HG02798 (cell line): ENCODE data around the gene FHOD1.
A peak's percentile ranks its signal among the peaks of the same experiment; 100 is the strongest.

Source experiments
- ATAC-seq: cut with Tn5 transposase; IDR thresholded peaks from one replicate; pipeline ENCODE4 v1.9.1; 2021; ENCODE audit warnings: mild to moderate bottlenecking; ENCODE audit not compliant: unreplicated experiment, poor library complexity

FHOD1 gene

DNA sequence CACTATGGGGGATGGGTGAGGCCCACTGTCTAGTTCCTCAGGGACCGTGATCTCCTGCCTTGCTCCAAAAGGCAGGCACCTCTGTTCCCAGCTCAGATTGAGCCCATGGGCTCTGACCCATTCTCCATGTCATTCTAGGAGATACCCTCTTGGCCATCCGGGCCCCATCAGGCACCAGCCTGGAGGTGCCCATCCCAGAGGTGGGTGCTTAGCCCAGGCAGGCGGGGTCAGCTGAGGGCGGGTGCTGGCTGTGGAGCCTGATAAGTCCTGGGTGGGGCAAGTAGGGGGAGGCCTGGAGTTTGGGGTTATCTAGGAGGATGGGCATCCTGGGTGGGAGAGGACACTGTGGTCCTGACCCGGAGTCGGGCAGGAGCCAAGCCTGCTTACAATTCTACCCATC, 53.0 kb downstream of the FHOD1 start:
- ATAC-seq = no peak

DNA sequence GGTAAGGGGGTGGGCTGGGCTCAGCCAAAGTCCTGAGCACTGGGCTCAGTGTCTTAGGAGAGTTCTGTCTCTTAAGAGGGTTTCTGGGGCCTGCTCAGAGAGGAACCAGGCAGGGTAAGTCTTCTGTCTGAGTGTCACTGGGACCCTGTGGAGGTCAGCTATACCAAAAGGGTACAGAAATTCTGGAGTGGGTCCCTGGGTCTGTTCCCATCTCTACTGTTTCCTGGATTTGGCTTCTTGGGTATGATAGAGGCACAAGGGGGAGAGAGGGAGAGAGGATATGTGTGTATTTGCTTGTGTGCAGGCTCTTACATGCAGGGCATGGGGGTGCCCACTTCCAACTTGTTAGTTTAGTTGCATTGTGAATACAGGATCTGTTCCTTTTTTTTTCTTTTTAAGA, 53.7 kb downstream of the FHOD1 start:
- ATAC-seq = no peak

GRCh38 chr16:67192781-67193361, 54.4 kb downstream of the FHOD1 start:
- no peak for ATAC-seq

GRCh38 chr16:67191995-67192681, 55.1 kb downstream of the FHOD1 start, which contains the start of gene E2F4:
TSS of gene E2F4 (plus strand) at chr16:67192155. CDS start at chr16:67192228, 73 bp downstream.
- peak; percentile 95 for ATAC-seq

- ATAC-seq = no peak
These were observed 55.8 kb downstream of the FHOD1 start for GRCh38 chr16:67191411-67191994.

DNA sequence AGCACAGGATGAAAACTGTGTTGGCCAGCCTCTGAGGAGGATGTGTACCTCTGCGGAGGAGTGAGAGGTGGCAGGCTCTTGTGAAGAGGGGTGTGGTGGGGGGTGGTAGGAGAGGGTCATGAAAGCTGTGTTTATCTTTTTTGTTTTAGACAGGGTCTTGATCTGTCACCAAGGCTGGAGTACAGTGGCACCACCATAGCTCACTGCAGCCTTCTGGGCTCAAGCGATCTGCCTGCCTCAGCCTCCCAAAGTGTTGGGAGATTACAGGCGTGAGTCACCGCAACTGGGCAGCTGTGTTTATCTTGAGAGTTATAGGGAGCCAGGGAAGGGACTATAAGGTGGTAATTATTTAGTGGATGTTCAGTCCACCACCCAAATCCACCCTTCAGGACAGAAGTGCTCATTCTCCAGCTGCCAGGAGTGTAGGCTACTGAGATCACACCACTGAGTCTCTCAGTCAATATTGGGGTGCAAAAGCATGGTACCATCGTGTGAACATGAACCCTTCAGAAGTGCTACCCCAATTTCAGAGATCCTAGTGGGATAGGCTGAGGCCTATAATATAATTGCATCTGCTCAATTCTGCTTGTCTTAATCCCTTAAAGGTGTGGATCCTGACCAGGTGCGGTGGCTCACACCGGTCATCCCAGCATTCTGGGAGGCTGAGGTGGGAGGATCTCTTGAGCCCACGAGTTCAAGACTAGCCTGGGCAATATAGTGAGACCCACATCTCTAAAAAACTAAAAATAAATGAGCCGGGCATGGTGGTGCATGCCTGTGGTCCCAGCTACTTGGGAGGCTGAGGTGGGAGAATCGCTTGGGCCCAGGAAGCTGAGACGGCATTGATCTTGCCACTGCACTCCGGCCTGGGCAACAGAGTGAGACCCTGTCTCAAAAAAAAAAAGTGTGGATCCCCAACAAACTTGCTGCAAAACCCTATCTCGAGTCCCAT, 56.6 kb downstream of the FHOD1 start:
- ATAC-seq = no peak

- ATAC-seq = no peak
These were observed 57.2 kb downstream of the FHOD1 start, which contains the start of gene EXOC3L1 for GRCh38 chr16:67190041-67190440. TSS of gene EXOC3L1 (minus strand) at chr16:67190136. CDS start at chr16:67189676, 460 bp downstream.

- ATAC-seq = no peak
These were observed 58.5 kb downstream of the FHOD1 start for GRCh38 chr16:67188798-67189197.

DNA sequence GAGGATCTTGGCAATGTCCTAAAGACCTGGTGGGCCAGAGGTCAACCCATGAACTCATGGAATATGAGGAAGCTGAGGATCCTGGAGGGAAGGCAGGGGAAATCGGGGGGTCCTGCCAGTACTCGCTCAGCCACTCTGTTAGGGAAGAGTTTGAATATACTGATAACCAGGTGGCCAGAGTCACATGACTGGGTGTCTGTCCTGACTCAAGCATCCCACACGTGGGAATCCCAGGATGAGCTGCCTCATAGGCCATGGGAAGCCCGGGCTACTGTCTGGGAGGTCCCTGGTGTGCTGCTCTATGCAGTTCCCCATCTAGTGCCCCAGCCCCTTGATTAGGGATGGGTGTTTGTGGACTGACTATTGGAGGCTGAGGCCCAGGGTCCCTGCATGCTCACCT, 59.0 kb downstream of the FHOD1 start:
- ATAC-seq = no peak

DNA sequence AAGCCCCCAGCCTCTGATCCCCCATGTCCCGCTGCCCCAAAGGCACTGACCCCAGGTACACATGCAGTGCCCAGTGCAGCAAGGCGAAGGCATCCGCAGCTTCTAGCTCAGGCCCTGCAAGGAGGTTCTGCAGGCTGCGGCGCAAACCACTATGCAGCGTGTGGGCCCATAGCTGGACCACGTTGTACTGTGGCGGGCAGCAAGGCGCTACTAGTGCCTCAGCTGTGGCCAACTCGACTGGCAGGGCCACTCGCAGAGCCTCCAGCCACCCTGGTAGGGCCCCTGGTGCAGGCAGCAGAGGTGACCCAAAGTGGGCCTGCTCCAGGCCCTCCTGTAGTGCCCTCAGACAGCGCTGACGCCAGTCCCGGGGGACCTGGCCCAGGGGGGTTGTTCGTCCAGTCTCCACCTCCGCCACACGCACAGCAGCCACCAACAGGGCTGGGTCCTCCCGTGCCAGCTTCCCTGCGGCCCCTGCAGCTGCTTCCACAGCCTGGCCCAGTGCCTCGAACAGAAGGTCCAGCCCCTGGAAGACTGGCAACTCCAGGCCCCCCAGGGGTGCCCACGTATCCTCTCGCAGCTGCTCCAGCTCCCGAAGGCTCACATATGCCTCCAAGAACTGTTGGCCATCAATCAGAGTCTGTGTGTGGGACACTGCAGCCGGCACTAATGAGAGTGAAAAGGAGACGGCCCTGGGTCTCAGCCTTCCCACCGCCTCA, 59.9 kb downstream of the FHOD1 start:
- ATAC-seq = no peak

DNA sequence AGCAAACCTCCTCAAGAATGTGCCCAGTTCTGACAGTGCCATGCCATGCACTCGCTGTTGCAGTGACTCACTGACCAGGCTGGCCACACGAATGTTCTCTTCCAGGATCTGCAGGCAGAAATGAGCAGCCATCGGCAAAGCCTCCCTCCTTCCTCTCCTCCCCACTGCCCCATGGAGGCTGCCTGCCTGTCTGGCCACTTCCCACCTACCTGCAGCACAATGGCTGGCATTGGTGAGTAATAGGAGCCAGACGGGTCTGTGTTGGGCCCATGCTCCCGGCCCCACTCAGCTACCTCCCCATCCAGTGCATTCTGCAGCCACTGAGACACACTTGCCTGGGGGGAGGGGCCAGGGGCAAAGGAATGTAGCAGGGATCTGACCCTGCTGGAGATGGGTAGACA, 60.7 kb downstream of the FHOD1 start:
- ATAC-seq = no peak

GRCh38 chr16:67185651-67186134, 61.6 kb downstream of the FHOD1 start:
- ATAC-seq = no peak

- no peak for ATAC-seq
These were observed 62.2 kb downstream of the FHOD1 start for GRCh38 chr16:67184995-67185650.

DNA sequence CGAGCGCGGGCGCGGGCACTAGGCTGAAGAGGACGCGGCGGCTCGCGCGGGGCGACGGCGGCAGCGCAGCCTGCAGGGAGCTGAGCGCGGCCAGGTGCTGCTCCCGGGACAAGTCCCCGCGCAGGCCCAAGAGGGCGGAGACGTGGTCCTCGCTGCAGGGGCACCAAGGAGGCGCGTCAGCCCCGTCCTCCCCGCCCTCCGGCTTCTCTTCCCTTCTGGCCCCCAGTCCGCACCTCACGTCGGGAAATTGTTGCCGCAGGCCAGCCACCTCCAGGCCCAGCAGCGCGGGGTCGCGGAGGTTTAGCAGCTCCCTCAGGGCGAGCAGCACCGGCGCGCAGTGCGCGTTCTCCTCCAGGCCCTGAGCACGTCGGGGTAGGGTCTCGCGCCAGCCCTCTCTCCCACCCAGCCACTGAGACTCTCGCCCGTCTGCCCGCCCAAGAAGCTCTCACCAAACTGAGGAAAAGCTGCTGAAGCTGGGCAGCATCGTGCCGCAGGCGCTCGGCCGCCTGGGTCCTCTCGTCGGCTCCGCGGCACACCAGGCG, 62.8 kb downstream of the FHOD1 start:
- peak; percentile 4 for ATAC-seq

DNA sequence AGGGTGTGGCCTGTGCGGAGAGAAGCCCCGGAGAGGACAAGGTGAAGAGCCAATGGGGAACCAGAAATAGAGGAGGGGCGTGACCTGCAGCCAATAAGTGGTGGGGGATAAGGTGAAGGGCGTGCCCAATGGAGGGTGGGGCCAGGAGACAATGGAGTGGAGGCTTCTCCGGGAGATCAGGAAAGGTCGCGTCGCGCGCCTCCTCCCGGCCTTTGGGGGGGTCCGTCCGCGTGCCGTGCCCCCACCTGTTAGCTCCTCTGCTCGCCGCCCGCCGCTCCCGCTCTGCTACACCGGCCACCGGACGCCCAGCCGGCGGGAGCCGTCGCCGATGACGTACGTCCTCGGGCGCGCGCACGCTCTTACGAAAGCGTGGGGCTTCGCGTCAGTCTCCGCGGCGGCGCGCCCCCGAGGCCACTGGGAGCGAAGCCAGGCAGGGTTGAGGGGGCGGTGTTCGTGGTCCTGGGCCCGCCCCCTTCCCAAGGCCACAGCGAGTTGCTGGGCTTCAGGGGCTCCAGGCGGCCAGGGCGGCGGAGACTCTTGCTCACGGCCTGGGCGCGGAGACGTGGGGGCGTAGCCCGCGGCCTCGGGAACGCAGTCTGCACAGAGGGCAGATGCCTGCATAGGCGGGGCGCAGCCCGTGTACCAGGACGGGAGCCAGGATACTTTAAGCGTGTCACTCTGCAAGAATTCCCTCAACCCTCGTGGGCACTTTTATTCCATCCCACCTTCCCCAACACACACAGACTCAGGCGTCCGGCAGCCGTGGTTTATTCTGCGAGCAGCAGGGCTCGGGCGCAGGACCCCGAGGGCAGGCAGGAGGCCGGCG, 63.4 kb downstream of the FHOD1 start, which contains the start of gene MATCAP1:
TSS of gene MATCAP1 (minus strand) at position 337 of the 826 bp plus-strand sequence. CDS start 3,353 bp downstream, outside the sequence.
- peak; percentile 93 for ATAC-seq

DNA sequence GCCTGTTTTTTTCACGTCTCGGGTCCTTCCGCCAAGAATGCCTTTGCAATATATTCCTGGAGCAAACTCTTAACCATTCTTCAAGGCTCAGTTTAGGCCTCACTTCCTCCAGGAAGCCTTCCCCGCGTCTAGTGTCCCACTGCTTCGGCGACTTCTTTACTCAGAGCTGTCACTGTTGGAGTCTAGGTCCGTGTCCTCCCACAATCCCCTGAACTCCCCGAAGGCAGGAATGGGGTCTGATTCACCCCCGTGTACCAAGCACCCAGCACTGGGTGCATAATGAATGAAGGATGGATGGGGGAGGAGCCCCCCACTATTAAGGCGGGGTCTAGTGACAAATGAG, 64.0 kb downstream of the FHOD1 start:
- no peak for ATAC-seq

DNA sequence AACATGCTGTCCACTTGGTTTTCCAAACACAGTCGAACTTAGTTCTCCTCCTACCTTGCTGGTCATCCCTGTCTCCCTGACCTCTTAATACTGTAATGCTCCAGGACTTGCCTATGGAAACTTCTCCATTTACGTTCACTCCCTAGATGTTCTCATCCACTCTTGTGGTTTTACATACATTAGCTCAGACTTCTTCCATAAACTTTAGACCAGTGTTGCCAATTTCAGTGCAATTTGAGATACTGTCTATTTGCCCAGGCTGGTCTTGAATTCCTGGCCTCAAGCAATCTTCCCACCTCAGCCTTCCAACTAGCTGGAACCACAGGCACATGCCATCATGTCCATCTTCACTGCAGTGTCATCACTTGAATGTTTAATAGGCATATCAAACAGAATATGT, 65.0 kb downstream of the FHOD1 start:
- no peak for ATAC-seq

GRCh38 chr16:67181346-67181745, 65.9 kb downstream of the FHOD1 start:
- no peak for ATAC-seq
